ENCODE results near the gene ZNF497. TPM values are rescaled to one million over a fixed set of nuclear protein-coding genes. Genes with fewer than 3 reads are reported as not detected.
"Not testable (repeated sequence)": the region's sequence is repeated elsewhere in the genome, so short reads cannot be mapped to it uniquely, and the experiment has no call there.

ZNF497 gene
- total RNA-seq, 1 experiment from 2014 or later = 2.4 TPM

DNA sequence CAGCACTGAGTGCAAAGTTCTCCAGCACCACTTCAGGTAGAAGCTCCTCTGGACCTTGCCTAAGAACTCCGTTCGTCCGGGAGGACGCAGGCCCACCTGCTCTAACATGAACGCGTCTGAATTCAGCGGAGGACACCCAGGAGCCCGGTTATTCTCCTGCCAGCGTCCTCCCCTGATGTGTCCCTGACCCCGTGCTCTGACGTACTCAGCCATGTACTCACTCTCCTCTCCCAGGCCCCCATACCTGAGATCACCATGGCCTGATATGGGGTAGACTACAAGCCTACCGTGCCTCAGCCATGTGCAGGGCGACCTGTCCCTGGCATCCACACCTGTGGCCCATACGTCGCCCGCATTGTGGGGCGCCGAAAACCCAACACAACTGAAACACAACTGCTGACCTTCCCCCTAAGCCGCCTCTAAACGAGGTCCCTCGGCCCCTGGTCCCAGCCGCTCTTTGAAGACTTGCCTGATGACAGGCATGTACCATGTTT, 45.2 kb upstream of the ZNF497 start:
- Mint-ChIP-seq H3K27me3 (ENCODE audit: unreplicated experiment) (no peaks in the 10 kb centered on the region), H3K36me3 (ENCODE audit: insufficient read depth, unreplicated experiment) (peaks cover 35% of the 10 kb centered on the region), H3K4me1 (ENCODE audit: low read depth, unreplicated experiment) (peaks cover 36% of the 10 kb centered on the region), H3K27ac (ENCODE audit: unreplicated experiment) (peak overlapping the region; percentile 92), H3K9me3 (ENCODE audit: low read depth, unreplicated experiment) (no peaks in the 10 kb centered on the region), H3K4me3 (ENCODE audit: low read depth, unreplicated experiment) (peak overlapping the region; percentile 83)
- TF ChIP-seq, protein P1, sequence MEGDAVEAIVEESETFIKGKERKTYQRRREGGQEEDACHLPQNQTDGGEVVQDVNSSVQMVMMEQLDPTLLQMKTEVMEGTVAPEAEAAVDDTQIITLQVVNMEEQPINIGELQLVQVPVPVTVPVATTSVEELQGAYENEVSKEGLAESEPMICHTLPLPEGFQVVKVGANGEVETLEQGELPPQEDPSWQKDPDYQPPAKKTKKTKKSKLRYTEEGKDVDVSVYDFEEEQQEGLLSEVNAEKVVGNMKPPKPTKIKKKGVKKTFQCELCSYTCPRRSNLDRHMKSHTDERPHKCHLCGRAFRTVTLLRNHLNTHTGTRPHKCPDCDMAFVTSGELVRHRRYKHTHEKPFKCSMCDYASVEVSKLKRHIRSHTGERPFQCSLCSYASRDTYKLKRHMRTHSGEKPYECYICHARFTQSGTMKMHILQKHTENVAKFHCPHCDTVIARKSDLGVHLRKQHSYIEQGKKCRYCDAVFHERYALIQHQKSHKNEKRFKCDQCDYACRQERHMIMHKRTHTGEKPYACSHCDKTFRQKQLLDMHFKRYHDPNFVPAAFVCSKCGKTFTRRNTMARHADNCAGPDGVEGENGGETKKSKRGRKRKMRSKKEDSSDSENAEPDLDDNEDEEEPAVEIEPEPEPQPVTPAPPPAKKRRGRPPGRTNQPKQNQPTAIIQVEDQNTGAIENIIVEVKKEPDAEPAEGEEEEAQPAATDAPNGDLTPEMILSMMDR (IDR thresholded peaks at IDR 0.05; ENCODE audit: unreplicated experiment) = no peak
- intact Hi-C loops (cut with micrococcal nuclease; ENCODE audit: unreplicated experiment) = loop anchor here (5.0 to 10.0 kb wide), 2 partner anchors 45 to 223 kb away; partner anchors contain the start of genes ZNF274 and ZNF324B
- CTCF ChIA-PET = no interaction called here
- DNase-seq = peak; percentile 21
- BruUV-seq (replicated peaks) = TSS peak; percentile 82

DNA sequence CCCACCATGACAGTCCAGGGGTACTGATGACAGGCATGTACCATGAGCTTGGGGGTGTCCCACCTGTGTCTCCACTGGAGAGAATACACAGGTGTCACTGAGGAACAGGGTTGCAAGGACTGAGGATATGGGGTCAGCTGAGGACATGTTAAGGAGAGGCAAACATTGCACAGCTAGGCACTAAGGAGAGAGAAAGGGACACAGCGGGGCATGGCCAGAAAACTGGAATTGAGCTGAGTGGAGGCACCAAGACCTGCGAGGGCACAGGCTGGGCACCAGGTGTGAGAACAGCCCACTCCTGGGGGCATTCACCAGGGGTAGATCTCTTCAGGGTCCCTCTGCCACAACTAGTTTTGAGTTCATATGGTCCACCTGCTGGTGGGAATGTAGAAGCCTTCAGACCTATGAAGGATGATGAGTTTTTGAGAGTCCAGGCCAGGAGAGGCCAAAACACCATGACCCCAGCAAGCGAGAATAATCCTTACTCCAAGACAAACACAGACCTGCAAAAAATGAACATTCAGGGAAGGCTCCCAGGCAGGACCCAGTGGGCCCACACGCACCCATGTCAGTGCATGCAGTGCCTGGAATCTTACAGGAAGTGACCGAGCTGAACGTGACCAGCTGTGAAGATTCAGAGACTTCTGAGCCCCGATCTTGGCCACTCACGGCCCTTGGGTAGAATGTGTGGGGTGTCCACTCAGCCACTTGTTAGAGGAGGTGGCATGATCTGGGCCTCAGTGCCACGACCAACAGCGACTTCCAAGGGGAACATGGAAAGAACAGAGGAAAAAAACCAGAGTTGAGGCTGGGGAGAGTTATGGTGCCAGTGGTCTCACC, 44.5 kb upstream of the ZNF497 start:
- H3K36me3 Mint-ChIP-seq (ENCODE audit: insufficient read depth, unreplicated experiment) = peaks cover 40% of the 10 kb centered on the region
- intact Hi-C loops (cut with micrococcal nuclease; ENCODE audit: unreplicated experiment) = loop anchor here (5.0 to 10.0 kb wide), 2 partner anchors 45 to 222 kb away; partner anchors contain the start of genes ZNF274 and ZNF324B
- peak; percentile 27 for DNase-seq
- TF ChIP-seq, protein P1 (IDR thresholded peaks at IDR 0.05; ENCODE audit: unreplicated experiment) = peak; percentile 42
- peak overlapping the region; percentile 83 for H3K4me3 Mint-ChIP-seq (ENCODE audit: low read depth, unreplicated experiment)
- CTCF ChIA-PET = no interaction called here
- peak overlapping the region; percentile 92 for H3K27ac Mint-ChIP-seq (ENCODE audit: unreplicated experiment)
- H3K27me3 Mint-ChIP-seq (ENCODE audit: unreplicated experiment) = no peaks in the 10 kb centered on the region
- BruUV-seq (replicated peaks) = no TSS peak
- H3K4me1 Mint-ChIP-seq (ENCODE audit: low read depth, unreplicated experiment) = peaks cover 36% of the 10 kb centered on the region
- no peaks in the 10 kb centered on the region for H3K9me3 Mint-ChIP-seq (ENCODE audit: low read depth, unreplicated experiment)

DNA sequence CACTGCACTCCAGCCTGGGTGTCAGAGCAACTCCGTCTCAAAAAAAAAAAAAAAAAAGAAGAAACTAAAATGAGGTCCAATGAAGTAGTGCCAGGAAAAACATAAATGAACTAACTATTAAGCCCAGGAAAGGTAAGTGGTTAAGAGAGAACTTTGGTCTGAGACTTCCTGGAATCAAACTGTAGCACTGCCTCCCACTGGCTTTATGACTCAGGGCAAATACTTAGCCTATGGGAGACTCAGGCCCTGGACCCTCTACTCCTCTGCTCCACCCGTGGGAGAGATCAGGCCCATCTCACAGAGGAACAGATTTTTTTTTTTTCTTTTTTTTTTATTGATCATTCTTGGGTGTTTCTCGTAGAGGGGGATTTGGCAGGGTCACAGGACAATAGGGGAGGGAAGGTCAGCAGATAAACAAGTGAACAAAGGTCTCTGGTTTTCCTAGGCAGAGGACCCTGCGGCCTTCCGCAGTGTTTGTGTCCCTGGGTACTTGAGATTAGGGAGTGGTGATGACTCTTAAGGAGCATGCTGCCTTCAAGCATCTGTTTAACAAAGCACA, 41.4 kb upstream of the ZNF497 start:
- BruUV-seq (replicated peaks); CTCF ChIA-PET; H3K9me3 Mint-ChIP-seq (ENCODE audit: low read depth, unreplicated experiment); DNase-seq; H3K4me3 Mint-ChIP-seq (ENCODE audit: low read depth, unreplicated experiment); H3K27ac Mint-ChIP-seq (ENCODE audit: unreplicated experiment); H3K27me3 Mint-ChIP-seq (ENCODE audit: unreplicated experiment): not testable (repeated sequence)
- Mint-ChIP-seq H3K36me3 (ENCODE audit: insufficient read depth, unreplicated experiment) (peaks cover 48% of the 10 kb centered on the region), H3K4me1 (ENCODE audit: low read depth, unreplicated experiment) (peaks cover 39% of the 10 kb centered on the region)
- intact Hi-C loops (cut with micrococcal nuclease; ENCODE audit: unreplicated experiment) = loop anchor here (10.0 kb wide), 1 partner anchor 219 kb away; the partner anchor contains the start of gene ZNF274

DNA sequence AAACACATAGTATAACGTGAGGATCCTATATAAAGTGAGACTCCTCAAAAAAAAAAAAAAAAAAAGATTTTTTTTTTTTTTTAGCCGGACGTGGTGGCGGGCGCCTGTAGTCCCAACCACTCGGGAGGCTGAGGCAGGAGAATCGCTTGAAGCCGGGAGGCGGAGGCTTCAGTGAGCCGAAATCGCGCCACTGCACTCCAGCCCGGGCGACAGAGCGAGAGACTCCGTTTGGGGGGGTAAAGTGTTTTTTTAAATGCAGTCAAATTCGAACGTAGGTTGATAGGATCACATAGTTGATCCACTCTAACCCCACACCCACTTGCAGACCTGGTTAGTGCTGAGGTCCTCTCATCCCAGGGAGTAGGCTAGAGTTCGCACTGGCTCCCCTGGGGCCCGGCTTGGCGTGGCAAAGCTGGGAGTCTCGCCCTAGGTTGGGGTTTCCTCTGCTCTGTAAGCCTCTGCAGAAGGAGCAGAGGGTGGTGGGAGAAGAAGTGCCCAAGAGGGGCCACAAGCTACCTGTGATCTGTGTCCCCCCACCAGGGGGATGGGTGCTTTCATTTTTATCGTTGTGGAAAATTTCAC, 39.4 kb upstream of the ZNF497 start:
- no peaks in the 10 kb centered on the region for H3K27me3 Mint-ChIP-seq (ENCODE audit: unreplicated experiment)
- H3K27ac Mint-ChIP-seq (ENCODE audit: unreplicated experiment) = peak overlapping the region; percentile 99
- TF ChIP-seq, protein P1 (IDR thresholded peaks at IDR 0.05; ENCODE audit: unreplicated experiment) = no peak
- H3K4me3 Mint-ChIP-seq (ENCODE audit: low read depth, unreplicated experiment) = peak overlapping the region; percentile 100
- no peaks in the 10 kb centered on the region for H3K9me3 Mint-ChIP-seq (ENCODE audit: low read depth, unreplicated experiment)
- H3K4me1 Mint-ChIP-seq (ENCODE audit: low read depth, unreplicated experiment) = peaks cover 26% of the 10 kb centered on the region
- H3K36me3 Mint-ChIP-seq (ENCODE audit: insufficient read depth, unreplicated experiment) = peaks cover 39% of the 10 kb centered on the region
- no peak for DNase-seq
- CTCF ChIA-PET = no interaction called here
- BruUV-seq (replicated peaks) = no TSS peak
- intact Hi-C loops (cut with micrococcal nuclease; ENCODE audit: unreplicated experiment) = loop anchor here (10.0 kb wide), 1 partner anchor 217 kb away; the partner anchor contains the start of gene ZNF274

All from Calu3 (cell line).